Measurements from ENCODE around the gene CEP44.
"Not testable (repeated sequence)": the region's sequence is repeated elsewhere in the genome, so short reads cannot be mapped to it uniquely, and the experiment has no call there.

CEP44 gene

GRCh38 chr4:174352061-174352819, 68.5 kb downstream of the CEP44 start:
- H3K9me3 ChIP-seq (ENCODE audit: control insufficient read depth in 2 of 2, low read length in 2 of 2), result no peaks in the 10 kb centered on the region
- no peaks in the 10 kb centered on the region for H3K36me3 ChIP-seq (ENCODE audit: control insufficient read depth in 2 of 2, insufficient read depth in 2 of 2, low read length in 2 of 2)
- no peak overlapping the region for H3K9ac ChIP-seq (ENCODE audit: low read depth in 1 of 2, low read length in 2 of 2)
- H3K4me1 ChIP-seq (ENCODE audit: control insufficient read depth in 2 of 2, insufficient read depth in 2 of 2, low read length in 2 of 2), result no peaks in the 10 kb centered on the region
- H3K27ac ChIP-seq (ENCODE audit: low read depth in 2 of 2, low read length in 2 of 2), result no peak overlapping the region
- H3K27me3 ChIP-seq (ENCODE audit: control insufficient read depth in 2 of 2, insufficient read depth in 2 of 2, low read length in 2 of 2), result no peaks in the 10 kb centered on the region
- H3K4me3 ChIP-seq (ENCODE audit: low read length in 2 of 2), result no peak overlapping the region

GRCh38 chr4:174357321-174357720, 73.6 kb downstream of the CEP44 start:
- Histone ChIP-seq H3K36me3 (ENCODE audit: control insufficient read depth in 2 of 2, insufficient read depth in 2 of 2, low read length in 2 of 2) (no peaks in the 10 kb centered on the region), H3K27ac (ENCODE audit: low read depth in 2 of 2, low read length in 2 of 2) (no peak overlapping the region)

GRCh38 chr4:174358410-174358809, 74.7 kb downstream of the CEP44 start:
- Histone ChIP-seq H3K36me3 (ENCODE audit: control insufficient read depth in 2 of 2, insufficient read depth in 2 of 2, low read length in 2 of 2) (no peaks in the 10 kb centered on the region), H3K4me1 (ENCODE audit: control insufficient read depth in 2 of 2, insufficient read depth in 2 of 2, low read length in 2 of 2) (no peaks in the 10 kb centered on the region), H3K4me3 (ENCODE audit: low read length in 2 of 2) (no peak overlapping the region), H3K27ac (ENCODE audit: low read depth in 2 of 2, low read length in 2 of 2) (no peak overlapping the region), H3K9me3 (ENCODE audit: control insufficient read depth in 2 of 2, low read length in 2 of 2) (no peaks in the 10 kb centered on the region), H3K27me3 (ENCODE audit: control insufficient read depth in 2 of 2, insufficient read depth in 2 of 2, low read length in 2 of 2) (no peaks in the 10 kb centered on the region), H3K9ac (ENCODE audit: low read depth in 1 of 2, low read length in 2 of 2) (no peak overlapping the region)

More at GRCh38 chr4:174357321-174357720, 73.6 kb downstream of the CEP44 start:
- Histone ChIP-seq H3K4me1 (ENCODE audit: control insufficient read depth in 2 of 2, insufficient read depth in 2 of 2, low read length in 2 of 2) (no peaks in the 10 kb centered on the region), H3K4me3 (ENCODE audit: low read length in 2 of 2) (no peak overlapping the region), H3K27me3 (ENCODE audit: control insufficient read depth in 2 of 2, insufficient read depth in 2 of 2, low read length in 2 of 2) (no peaks in the 10 kb centered on the region), H3K9me3 (ENCODE audit: control insufficient read depth in 2 of 2, low read length in 2 of 2) (no peaks in the 10 kb centered on the region), H3K9ac (ENCODE audit: low read depth in 1 of 2, low read length in 2 of 2) (no peak overlapping the region)

- H3K9me3 ChIP-seq (ENCODE audit: control insufficient read depth in 2 of 2, low read length in 2 of 2), result no peaks in the 10 kb centered on the region
- H3K27ac ChIP-seq (ENCODE audit: low read depth in 2 of 2, low read length in 2 of 2), result no peak overlapping the region
- H3K9ac ChIP-seq (ENCODE audit: low read depth in 1 of 2, low read length in 2 of 2), result no peak overlapping the region
- no peaks in the 10 kb centered on the region for H3K36me3 ChIP-seq (ENCODE audit: control insufficient read depth in 2 of 2, insufficient read depth in 2 of 2, low read length in 2 of 2)
- H3K27me3 ChIP-seq (ENCODE audit: control insufficient read depth in 2 of 2, insufficient read depth in 2 of 2, low read length in 2 of 2), result no peaks in the 10 kb centered on the region
- H3K4me1 ChIP-seq (ENCODE audit: control insufficient read depth in 2 of 2, insufficient read depth in 2 of 2, low read length in 2 of 2), result no peaks in the 10 kb centered on the region
- H3K4me3 ChIP-seq (ENCODE audit: low read length in 2 of 2), result no peak overlapping the region
Observed at GRCh38 chr4:174358829-174359228, 75.1 kb downstream of the CEP44 start.

- Histone ChIP-seq H3K27ac (ENCODE audit: low read depth in 2 of 2, low read length in 2 of 2) (no peak overlapping the region), H3K27me3 (ENCODE audit: control insufficient read depth in 2 of 2, insufficient read depth in 2 of 2, low read length in 2 of 2) (no peaks in the 10 kb centered on the region), H3K9ac (ENCODE audit: low read depth in 1 of 2, low read length in 2 of 2) (no peak overlapping the region), H3K9me3 (ENCODE audit: control insufficient read depth in 2 of 2, low read length in 2 of 2) (no peaks in the 10 kb centered on the region), H3K36me3 (ENCODE audit: control insufficient read depth in 2 of 2, insufficient read depth in 2 of 2, low read length in 2 of 2) (no peaks in the 10 kb centered on the region), H3K4me1 (ENCODE audit: control insufficient read depth in 2 of 2, insufficient read depth in 2 of 2, low read length in 2 of 2) (no peaks in the 10 kb centered on the region), H3K4me3 (ENCODE audit: low read length in 2 of 2) (no peak overlapping the region)
Observed at GRCh38 chr4:174362340-174362739, 78.6 kb downstream of the CEP44 start.

GRCh38 chr4:174363782-174364181, 80.1 kb downstream of the CEP44 start:
- H3K9ac ChIP-seq (ENCODE audit: low read depth in 1 of 2, low read length in 2 of 2); H3K27ac ChIP-seq (ENCODE audit: low read depth in 2 of 2, low read length in 2 of 2); H3K9me3 ChIP-seq (ENCODE audit: control insufficient read depth in 2 of 2, low read length in 2 of 2); H3K4me1 ChIP-seq (ENCODE audit: control insufficient read depth in 2 of 2, insufficient read depth in 2 of 2, low read length in 2 of 2); H3K27me3 ChIP-seq (ENCODE audit: control insufficient read depth in 2 of 2, insufficient read depth in 2 of 2, low read length in 2 of 2); H3K36me3 ChIP-seq (ENCODE audit: control insufficient read depth in 2 of 2, insufficient read depth in 2 of 2, low read length in 2 of 2); H3K4me3 ChIP-seq (ENCODE audit: low read length in 2 of 2): not testable (repeated sequence)

- Histone ChIP-seq H3K27me3 (ENCODE audit: control insufficient read depth in 2 of 2, insufficient read depth in 2 of 2, low read length in 2 of 2) (no peaks in the 10 kb centered on the region), H3K4me1 (ENCODE audit: control insufficient read depth in 2 of 2, insufficient read depth in 2 of 2, low read length in 2 of 2) (no peaks in the 10 kb centered on the region), H3K36me3 (ENCODE audit: control insufficient read depth in 2 of 2, insufficient read depth in 2 of 2, low read length in 2 of 2) (no peaks in the 10 kb centered on the region), H3K4me3 (ENCODE audit: low read length in 2 of 2) (no peak overlapping the region), H3K9ac (ENCODE audit: low read depth in 1 of 2, low read length in 2 of 2) (no peak overlapping the region), H3K9me3 (ENCODE audit: control insufficient read depth in 2 of 2, low read length in 2 of 2) (no peaks in the 10 kb centered on the region), H3K27ac (ENCODE audit: low read depth in 2 of 2, low read length in 2 of 2) (no peak overlapping the region)
Observed at GRCh38 chr4:174365018-174365587, 81.4 kb downstream of the CEP44 start.

- H3K27ac ChIP-seq (ENCODE audit: low read depth in 2 of 2, low read length in 2 of 2), result no peak overlapping the region
- no peaks in the 10 kb centered on the region for H3K27me3 ChIP-seq (ENCODE audit: control insufficient read depth in 2 of 2, insufficient read depth in 2 of 2, low read length in 2 of 2)
- no peaks in the 10 kb centered on the region for H3K36me3 ChIP-seq (ENCODE audit: control insufficient read depth in 2 of 2, insufficient read depth in 2 of 2, low read length in 2 of 2)
Observed at GRCh38 chr4:174369985-174370384, 86.3 kb downstream of the CEP44 start.

GRCh38 chr4:174373821-174374220, 90.1 kb downstream of the CEP44 start:
- Histone ChIP-seq H3K4me3 (ENCODE audit: low read length in 2 of 2) (no peak overlapping the region), H3K27ac (ENCODE audit: low read depth in 2 of 2, low read length in 2 of 2) (no peak overlapping the region), H3K36me3 (ENCODE audit: control insufficient read depth in 2 of 2, insufficient read depth in 2 of 2, low read length in 2 of 2) (no peaks in the 10 kb centered on the region), H3K27me3 (ENCODE audit: control insufficient read depth in 2 of 2, insufficient read depth in 2 of 2, low read length in 2 of 2) (no peaks in the 10 kb centered on the region), H3K9me3 (ENCODE audit: control insufficient read depth in 2 of 2, low read length in 2 of 2) (no peaks in the 10 kb centered on the region), H3K9ac (ENCODE audit: low read depth in 1 of 2, low read length in 2 of 2) (no peak overlapping the region), H3K4me1 (ENCODE audit: control insufficient read depth in 2 of 2, insufficient read depth in 2 of 2, low read length in 2 of 2) (no peaks in the 10 kb centered on the region)

More at GRCh38 chr4:174369985-174370384, 86.3 kb downstream of the CEP44 start:
- H3K9ac ChIP-seq (ENCODE audit: low read depth in 1 of 2, low read length in 2 of 2), result no peak overlapping the region
- no peaks in the 10 kb centered on the region for H3K4me1 ChIP-seq (ENCODE audit: control insufficient read depth in 2 of 2, insufficient read depth in 2 of 2, low read length in 2 of 2)
- no peaks in the 10 kb centered on the region for H3K9me3 ChIP-seq (ENCODE audit: control insufficient read depth in 2 of 2, low read length in 2 of 2)
- no peak overlapping the region for H3K4me3 ChIP-seq (ENCODE audit: low read length in 2 of 2)

GRCh38 chr4:174375422-174375821, 91.7 kb downstream of the CEP44 start:
- Histone ChIP-seq H3K9me3 (ENCODE audit: control insufficient read depth in 2 of 2, low read length in 2 of 2) (no peaks in the 10 kb centered on the region), H3K9ac (ENCODE audit: low read depth in 1 of 2, low read length in 2 of 2) (no peak overlapping the region), H3K4me3 (ENCODE audit: low read length in 2 of 2) (no peak overlapping the region), H3K36me3 (ENCODE audit: control insufficient read depth in 2 of 2, insufficient read depth in 2 of 2, low read length in 2 of 2) (no peaks in the 10 kb centered on the region), H3K27ac (ENCODE audit: low read depth in 2 of 2, low read length in 2 of 2) (no peak overlapping the region), H3K4me1 (ENCODE audit: control insufficient read depth in 2 of 2, insufficient read depth in 2 of 2, low read length in 2 of 2) (no peaks in the 10 kb centered on the region), H3K27me3 (ENCODE audit: control insufficient read depth in 2 of 2, insufficient read depth in 2 of 2, low read length in 2 of 2) (no peaks in the 10 kb centered on the region)
